Pancreas (tissue), 10 donors: ENCODE data around the gene UTS2. TPM values are rescaled to one million over a fixed set of nuclear protein-coding genes. Genes with fewer than 3 reads are reported as not detected.

Experiments
- ATAC-seq, 4 donors: fragments of 200-7000 bp; cut with Tn5 transposase; one replicate each; pipeline versions ENCODE4 v1.8.0 to v1.9.1; 2020; ENCODE audit warnings: mild to moderate bottlenecking in 4 of 4, moderate library complexity in 4 of 4
- DNase-seq, 6 donors: peaks; one replicate each; pipeline ENCODE4 v3.0.0-alpha.2; 2020
- FAIRE-seq: peaks from 2 replicates; lab custom pipeline; 2012; peaks lifted over from hg19 to GRCh38; lab: Jason Lieb, UNC
- H3K27ac ChIP-seq, 4 donors: fragments of 200-600 bp; sonication (generic); 1 replicate in 3 of 4; 2 replicates in 1 of 4; pipeline versions ENCODE4 v1.5.0 to v1.8.0; 2020
- H3K27me3 ChIP-seq, 4 donors: fragments of 200-600 bp; one replicate each; pipeline ENCODE4 v1.8.0; 2021
- H3K36me3 ChIP-seq, 3 donors: fragments of 200-600 bp; sonication (generic) in 1 of 3; one replicate each; pipeline versions ENCODE4 v1.5.0 to v1.8.0; 2020 to 2021
- H3K4me1 ChIP-seq, 3 donors: fragments of 200-600 bp; one replicate each; pipeline ENCODE4 v1.8.0; 2021
- H3K4me3 ChIP-seq, 4 donors: fragments of 200-600 bp; sonication (generic) in 2 of 4; one replicate each; pipeline versions ENCODE4 v1.5.0 to v1.8.0; 2020 to 2021
- H3K9me3 ChIP-seq, 4 donors: fragments of 200-600 bp; one replicate each; pipeline ENCODE4 v1.8.0; 2021
- WGBS, 2 donors: extraction: QIAGEN DNeasy Blood & Tissue Kit; methylation state at CpG; one replicate each; pipeline ENCODE4 v1.1.7; 2013; 5-methylcytosine and 5-hydroxymethylcytosine counted together
- intact Hi-C, 3 donors: fragments of 100-400 bp; cut with DNase I; formaldehyde crosslinking; loops; one replicate each; pipeline versions ENCODE4 v1.11.1 to v1.14.2; 2022
- polyA plus RNA-seq, 2 donors: library from polyadenylated mRNA; stranded (reverse); fragments of 200-250 nt; gene quantifications; one replicate each; pipeline ENCODE4 v1.2.3, GENCODE V29; 2013
- total RNA-seq, 6 donors: library from RNA; stranded (reverse); fragmentation: NEBNext Ultra II Directional in 4 of 6; extraction: Animal tissue kit (Norgen Biotek cat#: 25700) in 4 of 6; gene quantifications; one replicate each; pipeline versions ENCODE4 v1.2.1 to v1.2.4, GENCODE V29; 2021 to 2023
- TF ChIP-seq, protein P1 (sequence below), 4 donors: fragments of 200-600 bp; sonication (generic) in 3 of 4; IDR thresholded peaks; one replicate each; pipeline versions ENCODE4 v1.5.0 to v1.8.0; 2021; ENCODE audit warnings: antibody characterized with exemption in 4 of 4
- donor health status: healthy with polysubstance abuse.
- donor health status: DM: no; HTN: no; CAD: no; lungs with moderate emphysema.
- donor health status: DM: no; HTN: no; CAD: no.
- donor health status: control.
- donor health status: control.
- donor health status: Bipolar disorder and iron deficiency.
- donor health status: DM: yes; HTN: yes; CAD: no.
- donor health status: DM: no; HTN: no; CAD: no.
- donor health status: DM: no; HTN: no; CAD: no.
- donor health status: DM: yes; HTN: yes; CAD: no.

Gene UTS2
- total and polyA plus RNA-seq, 8 donors: 0.09 TPM; not detected in 7

DNA sequence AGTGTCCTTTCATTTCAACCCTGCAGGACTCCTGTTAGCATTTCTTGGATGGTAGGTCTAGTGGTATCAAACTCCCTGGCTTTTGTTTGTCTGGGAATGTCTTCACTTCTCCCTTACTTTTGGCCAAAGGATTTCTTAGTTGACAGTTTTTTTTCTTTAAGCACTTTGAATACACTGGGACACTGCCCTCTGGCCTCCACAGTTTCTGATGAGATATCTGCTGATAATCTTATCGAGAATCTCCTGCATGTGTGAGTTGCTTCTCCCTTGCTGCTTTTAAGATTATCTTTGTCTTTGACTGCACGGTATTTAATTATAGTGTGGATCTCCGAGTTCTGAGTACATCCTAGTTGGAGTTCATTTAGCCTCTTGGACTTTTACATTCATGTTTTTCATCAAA lies 13.3 kb downstream of the UTS2 start:
- DNase-seq (no peak), ATAC-seq (no peak), FAIRE-seq (no peak)
- TF ChIP-seq, protein P1, sequence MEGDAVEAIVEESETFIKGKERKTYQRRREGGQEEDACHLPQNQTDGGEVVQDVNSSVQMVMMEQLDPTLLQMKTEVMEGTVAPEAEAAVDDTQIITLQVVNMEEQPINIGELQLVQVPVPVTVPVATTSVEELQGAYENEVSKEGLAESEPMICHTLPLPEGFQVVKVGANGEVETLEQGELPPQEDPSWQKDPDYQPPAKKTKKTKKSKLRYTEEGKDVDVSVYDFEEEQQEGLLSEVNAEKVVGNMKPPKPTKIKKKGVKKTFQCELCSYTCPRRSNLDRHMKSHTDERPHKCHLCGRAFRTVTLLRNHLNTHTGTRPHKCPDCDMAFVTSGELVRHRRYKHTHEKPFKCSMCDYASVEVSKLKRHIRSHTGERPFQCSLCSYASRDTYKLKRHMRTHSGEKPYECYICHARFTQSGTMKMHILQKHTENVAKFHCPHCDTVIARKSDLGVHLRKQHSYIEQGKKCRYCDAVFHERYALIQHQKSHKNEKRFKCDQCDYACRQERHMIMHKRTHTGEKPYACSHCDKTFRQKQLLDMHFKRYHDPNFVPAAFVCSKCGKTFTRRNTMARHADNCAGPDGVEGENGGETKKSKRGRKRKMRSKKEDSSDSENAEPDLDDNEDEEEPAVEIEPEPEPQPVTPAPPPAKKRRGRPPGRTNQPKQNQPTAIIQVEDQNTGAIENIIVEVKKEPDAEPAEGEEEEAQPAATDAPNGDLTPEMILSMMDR (IDR thresholded peaks at IDR 0.05): no peak
- Histone ChIP-seq H3K36me3 (peaks cover 0 to 88% (median 7%) of the 10 kb centered on the region in 3 donors), H3K4me3 (no peak overlapping the region), H3K27ac (no peak overlapping the region), H3K4me1 (no peaks in the 10 kb centered on the region), H3K9me3 (no peaks in the 10 kb centered on the region), H3K27me3 (no peaks in the 10 kb centered on the region)
- intact Hi-C loops: no loop called here
- 95 to 96% methylated on average over 3 of the region's 3 CpGs for WGBS, 2 donors

- H3K36me3 ChIP-seq: peaks cover 0 to 90% (median 7%) of the 10 kb centered on the region in 3 donors
- H3K9me3 ChIP-seq: no peaks in the 10 kb centered on the region
- H3K27me3 ChIP-seq: no peaks in the 10 kb centered on the region
- no peaks in the 10 kb centered on the region for H3K4me1 ChIP-seq
- no peak overlapping the region for H3K27ac ChIP-seq
- ATAC-seq (no peak), DNase-seq (no peak), FAIRE-seq (no peak)
- WGBS, 2 donors: 96 to 99% methylated on average over 2 of the region's 2 CpGs
- no peak overlapping the region for H3K4me3 ChIP-seq
- TF ChIP-seq, protein P1 (IDR thresholded peaks at IDR 0.05): no peak
- intact Hi-C loops: no loop called here
These were observed 14.2 kb downstream of the UTS2 start for GRCh38 chr1:7838714-7839113.

- intact Hi-C loops: no loop called here
- DNase-seq (no peak), ATAC-seq (no peak), FAIRE-seq (no peak)
- Histone ChIP-seq H3K4me3 (no peak overlapping the region), H3K27ac (no peak overlapping the region), H3K9me3 (no peaks in the 10 kb centered on the region), H3K36me3 (peaks cover 0 to 46% (median 14%) of the 10 kb centered on the region in 3 donors), H3K4me1 (peaks cover 0 to 3% (median 0%) of the 10 kb centered on the region in 3 donors), H3K27me3 (no peaks in the 10 kb centered on the region)
- TF ChIP-seq, protein P1 (IDR thresholded peaks at IDR 0.05): no peak
These were observed 19.8 kb downstream of the UTS2 start for GRCh38 chr1:7833035-7833434.

- ATAC-seq (peak in 2 of 4 donors; percentile 26 to 30), FAIRE-seq (no peak), DNase-seq (no peak)
- no peak overlapping the region for H3K4me3 ChIP-seq
- 57 to 58% methylated on average over 3 of the region's 3 CpGs for WGBS, 2 donors
- no peaks in the 10 kb centered on the region for H3K9me3 ChIP-seq
- TF ChIP-seq, protein P1 (IDR thresholded peaks at IDR 0.05): no peak
- H3K36me3 ChIP-seq: peaks cover 0 to 46% (median 19%) of the 10 kb centered on the region in 3 donors
- H3K27me3 ChIP-seq: no peaks in the 10 kb centered on the region
- H3K4me1 ChIP-seq: peaks cover 0 to 3% (median 0%) of the 10 kb centered on the region in 3 donors
- H3K27ac ChIP-seq: no peak overlapping the region
- intact Hi-C loops: no loop called here
These were observed 21.4 kb downstream of the UTS2 start for GRCh38 chr1:7831458-7831857.

DNA sequence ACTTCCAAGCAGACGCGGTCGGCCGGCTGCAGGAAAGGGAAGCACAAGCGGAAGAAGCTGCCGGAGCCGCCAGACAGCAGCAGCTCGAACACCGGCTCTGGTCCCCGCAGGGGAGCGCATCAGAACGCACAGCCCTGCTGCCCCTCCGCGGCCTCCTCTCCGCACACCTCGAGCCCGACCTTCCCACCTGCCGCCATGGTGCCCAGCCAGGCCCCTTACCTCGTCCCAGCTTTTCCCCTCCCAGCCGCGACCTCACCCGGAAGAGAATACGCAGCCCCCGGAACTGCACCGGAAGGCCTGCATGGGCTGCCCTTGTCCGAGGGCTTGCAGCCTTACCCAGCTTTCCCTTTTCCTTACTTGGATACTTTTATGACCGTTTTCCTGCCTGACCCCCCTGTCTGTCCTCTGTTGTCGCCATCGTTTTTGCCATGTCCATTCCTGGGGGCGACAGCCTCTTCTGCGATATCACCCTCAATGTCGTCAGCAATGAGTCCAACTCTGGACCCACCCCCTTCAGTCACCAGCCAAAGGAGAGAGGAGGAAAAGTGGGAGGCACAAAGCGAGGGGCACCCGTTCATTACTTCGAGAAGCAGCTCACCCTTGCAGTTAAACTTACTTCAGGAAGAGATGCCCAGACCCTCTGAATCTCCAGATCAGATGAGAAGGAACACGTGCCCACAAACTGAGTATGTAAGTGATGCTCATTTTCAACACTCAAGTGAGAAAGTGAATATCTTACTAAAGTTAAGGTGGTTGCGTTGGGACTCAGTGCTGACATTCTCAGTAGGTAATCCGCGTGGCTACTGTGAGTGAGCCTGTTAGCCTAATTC lies 25.5 kb downstream of the UTS2 start:
- intact Hi-C loops: no loop called here
- peak in 2 of 4 donors; percentile 20 to 32 for ATAC-seq
- Histone ChIP-seq H3K9me3 (no peaks in the 10 kb centered on the region), H3K27ac (no peak overlapping the region), H3K4me3 (peak overlapping the region in 1 of 4 donors; percentile 13), H3K36me3 (peaks cover 0 to 59% (median 24%) of the 10 kb centered on the region in 3 donors), H3K27me3 (no peaks in the 10 kb centered on the region), H3K4me1 (peaks cover 0 to 3% (median 0%) of the 10 kb centered on the region in 3 donors)
- no peak for DNase-seq
- no peak for FAIRE-seq
- TF ChIP-seq, protein P1 (IDR thresholded peaks at IDR 0.05): no peak
- 88% methylated on average over 39 of the region's 39 CpGs for WGBS, 2 donors
